GOT3 (cell line): ENCODE measurements around the gene MUC4.
"Not testable (repeated sequence)": the region's sequence is repeated elsewhere in the genome, so short reads cannot be mapped to it uniquely, and the experiment has no call there.

Experiments used
- DNase-seq: peaks from one replicate; lab custom pipeline; 2025; ENCODE audit warnings: mixed read lengths; lab: John Stamatoyannopoulos, UW

Gene MUC4

GRCh38 chr3:195737782-195738181 lies 73.9 kb downstream of the MUC4 start:
- DNase-seq = not testable (repeated sequence)

GRCh38 chr3:195736866-195737490 lies 74.8 kb downstream of the MUC4 start:
- no peak for DNase-seq

GRCh38 chr3:195735036-195735695 lies 76.6 kb downstream of the MUC4 start:
- no peak for DNase-seq

- no peak for DNase-seq
These were observed 78.8 kb downstream of the MUC4 start for GRCh38 chr3:195732940-195733339.

- no peak for DNase-seq
These were observed 80.3 kb downstream of the MUC4 start for GRCh38 chr3:195731356-195731905.

GRCh38 chr3:195729476-195730251 lies 82.1 kb downstream of the MUC4 start:
- no peak for DNase-seq

- not testable (repeated sequence) for DNase-seq
These were observed 82.9 kb downstream of the MUC4 start for GRCh38 chr3:195728789-195729188.

GRCh38 chr3:195727606-195728195 lies 84.0 kb downstream of the MUC4 start:
- no peak for DNase-seq

GRCh38 chr3:195725916-195726740 lies 85.6 kb downstream of the MUC4 start:
- not testable (repeated sequence) for DNase-seq

- DNase-seq = not testable (repeated sequence)
These were observed 87.4 kb downstream of the MUC4 start for GRCh38 chr3:195724363-195724762.

GRCh38 chr3:195722996-195723345 lies 88.8 kb downstream of the MUC4 start:
- not testable (repeated sequence) for DNase-seq

GRCh38 chr3:195722139-195722995 lies 89.4 kb downstream of the MUC4 start:
- DNase-seq = not testable (repeated sequence)

- DNase-seq = not testable (repeated sequence)
These were observed 90.8 kb downstream of the MUC4 start, which contains the start of gene MUC20 for GRCh38 chr3:195720831-195721506. Gene MUC20, plus strand, starts transcription at chr3:195720978. Its CDS starts 30 bp downstream, at chr3:195721008.

GRCh38 chr3:195719514-195720254 lies 92.0 kb downstream of the MUC4 start:
- not testable (repeated sequence) for DNase-seq

- no peak for DNase-seq
These were observed 93.2 kb downstream of the MUC4 start for GRCh38 chr3:195718477-195718984.

GRCh38 chr3:195717852-195718476 lies 93.8 kb downstream of the MUC4 start:
- no peak for DNase-seq

GRCh38 chr3:195717416-195717815 lies 94.3 kb downstream of the MUC4 start:
- no peak for DNase-seq

GRCh38 chr3:195715583-195716266 lies 96.0 kb downstream of the MUC4 start:
- DNase-seq = no peak
